Measurements from ENCODE around the gene PRSS50.

The PRSS50 gene

DNA sequence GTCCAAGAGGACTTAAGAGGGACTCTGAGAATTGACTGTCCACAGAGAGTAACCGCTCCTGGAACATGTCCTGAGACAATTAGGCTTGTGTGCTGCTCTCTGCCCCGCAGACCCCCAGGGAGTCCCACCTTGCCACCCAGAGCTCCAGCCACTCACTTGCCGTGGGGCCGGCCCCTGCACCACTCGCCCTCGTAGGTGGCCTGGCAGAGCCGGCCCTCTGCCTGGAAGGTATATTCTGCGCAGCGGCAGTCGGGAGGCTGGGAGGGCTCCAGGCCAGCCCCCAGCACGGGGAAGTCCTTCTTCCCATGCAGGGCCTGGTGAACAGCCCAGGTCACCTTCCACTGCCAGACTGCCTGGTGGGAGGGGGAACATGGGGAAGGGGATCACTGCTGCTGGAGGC is 34.7 kb downstream of the PRSS50 start:
- no peak for DNase-seq

DNA sequence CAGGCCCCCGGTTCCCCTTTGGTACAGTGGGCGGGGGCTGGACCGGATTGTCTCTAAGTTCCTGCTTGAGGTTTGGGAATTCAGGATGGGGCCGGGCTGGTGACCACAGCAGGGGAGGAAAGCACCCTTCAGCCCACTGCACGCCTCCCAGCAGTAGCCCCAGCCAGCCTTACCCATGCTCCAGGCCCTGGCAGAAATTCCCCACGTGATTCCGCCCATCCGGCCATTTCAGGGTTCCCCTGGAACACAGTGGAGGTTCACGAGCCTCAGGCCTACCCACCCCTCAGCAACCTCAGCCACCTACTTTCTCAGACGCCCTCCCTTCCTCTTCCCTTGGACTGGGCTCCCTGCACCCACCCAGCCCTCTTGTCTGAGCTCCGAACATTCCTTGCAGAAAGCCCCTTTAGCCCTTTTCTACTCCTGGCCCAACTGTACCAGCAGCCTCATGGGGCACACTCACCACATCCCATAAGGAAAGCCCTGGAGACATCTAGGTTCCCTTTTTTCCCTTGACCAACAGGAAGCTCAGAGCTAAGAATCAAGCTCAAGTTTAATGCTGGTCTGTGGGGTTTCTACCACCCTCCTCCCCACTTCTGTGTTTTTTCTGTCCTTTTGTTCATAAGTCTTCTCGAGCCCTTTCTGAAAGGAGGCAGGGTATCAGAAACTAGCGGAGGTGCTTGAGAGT is 35.7 kb downstream of the PRSS50 start:
- DNase-seq = no peak

DNA sequence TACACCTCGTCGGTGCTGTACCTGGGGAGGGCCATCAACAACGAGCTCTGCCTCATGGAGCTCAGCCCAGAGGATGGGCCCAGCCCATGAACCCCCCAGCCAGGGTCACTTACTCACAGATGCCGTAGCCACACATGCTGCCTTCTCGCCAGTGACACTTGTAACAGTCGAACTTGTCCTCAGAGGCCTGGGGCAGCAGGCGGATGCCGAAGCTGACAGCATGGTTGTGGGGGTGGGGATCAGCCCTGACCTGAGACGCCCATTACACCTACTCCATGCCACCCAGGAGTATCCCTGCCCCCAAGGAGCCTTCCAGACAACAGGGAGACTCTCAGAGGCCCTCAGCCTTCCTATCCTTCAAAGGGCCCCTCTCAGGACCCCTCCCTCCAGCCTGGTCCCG is 36.3 kb downstream of the PRSS50 start:
- no peak for DNase-seq

DNA sequence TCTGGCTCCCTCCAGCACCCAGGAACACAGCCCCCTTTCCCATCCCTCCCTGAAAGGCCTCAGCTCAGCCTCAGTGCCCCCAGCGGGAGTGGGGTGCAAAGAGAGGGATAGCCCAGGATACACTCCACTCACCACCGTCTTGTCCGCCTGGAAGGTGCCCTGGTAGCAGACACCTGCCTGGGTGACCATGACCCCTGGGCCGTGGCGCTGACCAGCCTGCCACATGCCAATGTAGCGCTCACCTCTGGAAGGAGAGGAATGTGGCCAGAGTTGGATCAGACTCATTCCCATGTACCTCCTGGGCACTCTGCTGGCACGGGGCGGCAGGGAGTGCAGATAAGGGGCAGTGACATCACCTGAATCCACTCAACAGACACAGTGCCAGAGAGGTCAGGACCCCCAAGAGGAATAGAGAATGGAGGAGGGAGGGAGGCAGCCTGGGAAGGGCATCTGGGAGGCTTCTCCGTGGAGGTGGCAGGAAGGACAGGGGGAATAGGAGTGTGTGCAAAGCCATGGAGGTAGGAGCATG is 37.3 kb downstream of the PRSS50 start:
- DNase-seq = no peak

DNA sequence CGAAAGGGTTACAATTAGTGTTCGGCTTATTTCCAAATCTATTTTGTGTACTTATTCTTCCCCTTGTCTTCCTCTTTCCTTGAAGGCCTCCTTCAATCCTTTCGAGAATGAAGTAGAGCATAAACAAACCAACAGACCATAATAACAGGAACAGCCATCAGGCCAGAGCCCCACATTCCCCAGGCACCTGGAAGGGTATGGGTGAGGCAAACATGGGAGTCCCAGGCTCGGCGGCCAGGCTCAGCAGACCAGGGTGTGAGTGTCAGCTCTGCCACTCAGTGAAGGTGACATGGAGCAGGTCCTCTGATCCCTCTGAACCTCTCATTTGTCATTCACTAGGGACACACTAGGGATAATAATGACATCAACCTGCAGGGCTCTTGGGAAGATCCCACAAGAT is 38.0 kb downstream of the PRSS50 start:
- no peak for DNase-seq

DNA sequence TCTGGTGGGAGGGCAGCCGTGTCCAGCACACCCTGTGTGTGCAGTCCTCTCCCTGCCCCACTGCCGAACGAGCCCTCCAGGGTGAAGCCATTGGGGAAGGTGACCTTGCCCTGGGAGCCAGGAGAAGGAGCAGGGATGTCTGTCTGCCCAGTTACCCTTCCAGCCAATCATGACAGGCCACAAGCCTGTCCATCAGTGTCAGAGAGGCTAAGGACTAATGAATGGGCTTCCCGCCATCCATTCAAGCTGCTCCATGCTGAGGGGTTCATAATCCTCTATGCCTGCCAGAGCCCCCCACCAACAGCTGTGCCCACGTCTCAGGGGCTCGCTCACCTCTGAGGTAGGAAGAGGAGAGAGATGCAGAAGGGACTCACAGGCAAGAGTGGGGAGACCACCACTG is 39.4 kb downstream of the PRSS50 start:
- DNase-seq = no peak

DNA sequence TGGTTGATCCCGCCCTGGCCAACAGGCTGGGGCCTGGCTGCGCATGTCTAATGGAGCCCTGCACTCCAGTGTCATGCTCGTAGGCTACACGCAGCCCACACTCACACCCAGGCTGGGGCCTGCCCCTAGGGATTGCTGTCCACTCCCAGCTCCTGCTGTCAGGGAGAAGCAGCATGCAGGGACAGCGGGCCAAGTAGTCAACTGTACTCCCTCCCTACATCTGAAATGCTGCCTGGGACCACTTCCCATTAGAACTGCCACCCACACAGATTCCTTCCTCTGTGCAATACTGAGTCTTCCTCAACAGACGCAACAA is 40.3 kb downstream of the PRSS50 start:
- DNase-seq = no peak

DNA sequence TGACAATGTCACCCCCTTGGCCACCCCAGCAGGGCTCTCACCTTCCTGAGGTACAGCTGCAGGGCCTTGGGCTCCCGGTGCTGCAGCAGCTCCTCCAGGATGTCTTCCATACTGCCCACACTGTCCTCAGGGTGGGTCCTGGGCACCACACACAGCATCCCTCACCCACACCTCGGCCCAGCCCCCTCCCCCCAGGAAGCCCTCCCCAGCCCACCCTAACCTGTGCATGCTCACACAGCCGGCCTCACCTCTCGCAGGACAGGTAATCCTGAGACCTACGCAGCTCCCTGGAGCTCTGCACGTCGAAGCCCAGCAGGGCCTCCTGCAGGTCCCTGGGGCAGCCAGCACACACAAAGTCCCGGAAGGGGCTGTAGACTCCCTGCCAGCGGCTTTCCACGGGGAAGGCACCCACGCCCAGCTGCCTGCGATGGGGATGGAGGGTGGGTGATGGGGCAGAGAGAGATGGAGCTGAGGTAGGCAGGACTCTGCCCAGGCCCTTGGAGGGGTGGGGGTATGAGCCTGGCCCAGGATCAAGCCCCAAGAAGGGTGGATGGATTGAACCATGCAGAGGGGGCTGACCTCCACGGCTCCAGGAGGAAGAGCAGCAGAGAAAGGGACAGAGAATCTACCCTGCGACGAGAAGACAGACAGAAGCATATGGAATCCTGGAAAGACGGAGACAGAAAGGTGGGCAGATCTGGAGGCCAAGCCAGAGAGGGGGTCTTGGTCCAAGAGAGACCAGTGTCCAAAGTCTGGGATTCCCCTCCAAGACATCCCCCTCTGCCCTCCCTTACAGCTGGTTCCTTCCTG is 40.9 kb downstream of the PRSS50 start:
- DNase-seq = no peak

DNA sequence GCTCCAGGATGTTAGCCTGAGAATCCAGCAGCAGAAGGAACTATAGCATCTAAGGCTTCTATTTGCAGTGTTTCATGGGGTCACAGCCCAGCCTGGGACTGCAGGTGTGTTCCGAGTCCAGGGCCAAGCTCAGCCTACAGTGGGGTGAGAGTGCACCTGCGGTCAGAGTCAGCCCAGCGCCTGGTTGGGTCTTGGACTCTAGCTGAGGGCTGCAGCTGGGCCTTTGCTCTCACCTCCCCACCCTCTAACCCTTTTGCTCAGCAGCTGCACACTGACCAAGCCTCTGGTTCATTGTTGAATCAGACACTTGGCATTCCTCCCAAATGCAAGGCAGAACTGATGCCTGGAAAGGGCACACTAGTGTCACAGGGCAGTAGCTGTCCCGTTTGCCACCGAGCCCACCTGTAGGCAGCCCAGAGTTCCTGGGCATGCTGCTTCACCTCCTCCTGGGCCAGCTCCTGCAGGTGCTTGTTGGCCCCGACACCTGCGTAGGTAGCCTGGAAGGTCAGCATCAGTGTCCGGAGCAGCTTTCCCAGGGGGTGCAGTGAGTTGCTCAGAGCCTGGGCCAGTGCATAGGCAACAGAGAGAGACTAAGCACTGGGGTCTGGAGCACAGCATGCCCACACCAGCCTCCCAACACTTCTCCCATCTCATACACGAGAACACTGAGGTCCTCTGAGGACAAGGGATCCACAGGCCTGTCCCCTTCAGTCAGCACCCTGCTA is 41.7 kb downstream of the PRSS50 start:
- no peak for DNase-seq

DNA sequence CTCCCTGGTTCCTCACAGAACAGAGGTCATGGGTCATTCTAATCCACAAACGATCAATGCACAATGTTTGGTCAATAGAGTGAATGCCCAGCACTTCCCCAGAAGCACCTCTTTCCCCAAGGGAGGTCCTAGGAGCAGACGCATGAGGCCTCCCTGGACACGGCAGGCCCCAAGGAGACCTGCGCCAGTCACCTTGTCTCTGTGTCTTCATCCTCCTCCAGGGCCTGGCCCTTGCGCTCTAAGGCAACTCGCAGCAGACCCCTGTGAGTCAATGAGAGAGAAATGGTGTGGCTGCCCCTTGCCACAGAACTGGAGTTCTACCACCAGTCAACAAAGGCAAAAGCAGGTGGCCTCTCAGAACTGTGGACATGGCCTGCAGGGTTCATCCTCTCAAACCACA is 42.2 kb downstream of the PRSS50 start:
- DNase-seq = no peak

DNA sequence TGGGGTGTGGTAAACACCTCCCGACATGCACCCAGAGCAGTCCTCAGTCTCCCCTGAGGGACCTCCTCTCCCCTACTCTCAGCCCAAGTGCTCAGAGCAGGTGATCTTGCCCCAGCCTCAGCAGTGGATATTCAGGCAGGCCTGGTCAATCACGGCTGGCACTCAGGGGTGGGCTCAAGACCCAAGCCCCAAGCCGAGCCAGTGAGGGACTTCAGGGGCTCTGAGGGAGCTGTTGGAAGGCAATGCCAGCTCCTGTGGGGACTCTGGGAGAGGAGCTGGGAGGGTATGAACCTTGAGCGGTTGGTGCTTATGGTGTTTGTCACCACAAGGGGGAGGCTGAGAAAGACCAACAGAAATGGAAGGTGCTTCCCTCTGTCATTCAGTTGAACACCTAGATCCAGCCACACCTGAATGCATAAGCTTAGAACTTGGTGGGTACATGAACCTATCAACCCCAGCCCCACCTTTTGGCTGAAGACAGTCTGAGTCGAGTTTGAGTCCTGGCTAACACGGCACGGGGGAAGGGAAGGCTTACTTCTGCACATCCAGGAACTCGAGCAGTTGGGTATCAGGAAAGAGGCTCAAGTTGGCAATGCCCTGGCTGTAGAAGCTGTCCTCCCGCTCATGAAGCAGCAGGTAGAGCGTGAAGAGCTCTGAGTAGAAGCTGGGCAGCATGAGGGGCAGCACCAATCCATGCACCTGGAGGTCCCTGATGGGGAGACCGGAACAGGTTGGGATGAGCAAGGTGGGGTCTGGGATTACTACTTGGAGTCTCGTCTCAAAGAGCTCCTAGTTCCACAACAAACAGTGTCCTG is 43.4 kb downstream of the PRSS50 start:
- DNase-seq = no peak

DNA sequence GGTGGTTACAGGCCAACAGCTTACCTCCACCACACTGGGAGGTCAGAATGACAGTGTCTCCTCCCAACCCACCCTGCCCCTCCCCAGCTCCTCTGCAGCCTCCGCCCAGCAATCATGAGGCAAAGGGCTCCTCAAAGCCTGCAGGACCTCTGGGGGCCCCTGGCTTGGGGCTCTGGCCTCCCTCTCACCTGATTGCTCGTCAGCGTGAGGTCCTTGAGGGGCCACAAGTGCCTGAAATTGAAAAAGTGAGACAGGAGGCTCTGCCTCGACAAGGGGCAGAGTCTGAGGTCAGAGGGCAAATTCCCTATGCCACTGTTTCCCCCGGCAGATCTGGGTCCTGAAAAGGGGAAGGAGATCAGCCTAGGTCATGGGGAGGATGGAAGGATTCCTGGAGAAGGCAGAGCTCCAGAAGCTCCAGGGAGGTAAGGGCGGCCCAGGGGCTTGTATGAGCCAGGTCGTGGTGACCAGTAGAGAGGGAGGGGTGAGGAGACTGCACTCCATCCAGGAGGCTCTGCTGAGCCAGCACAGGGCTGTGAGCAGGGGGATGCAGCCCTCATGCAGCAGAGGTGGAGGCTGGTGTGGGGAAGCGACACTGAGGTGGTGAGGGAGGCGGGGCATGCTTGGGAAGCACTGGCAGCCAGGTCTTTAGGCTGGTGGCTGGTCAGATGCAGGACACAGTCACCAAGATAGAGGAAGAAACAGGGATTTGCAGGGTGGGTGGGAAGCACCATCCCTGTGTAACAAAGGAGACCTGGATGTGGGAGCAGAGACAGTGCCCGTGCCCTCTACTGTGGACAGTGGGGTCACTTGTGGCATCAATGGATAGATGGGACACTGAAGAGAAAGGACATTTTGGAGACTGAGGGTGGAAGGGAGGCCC is 44.3 kb downstream of the PRSS50 start:
- DNase-seq = no peak

DNA sequence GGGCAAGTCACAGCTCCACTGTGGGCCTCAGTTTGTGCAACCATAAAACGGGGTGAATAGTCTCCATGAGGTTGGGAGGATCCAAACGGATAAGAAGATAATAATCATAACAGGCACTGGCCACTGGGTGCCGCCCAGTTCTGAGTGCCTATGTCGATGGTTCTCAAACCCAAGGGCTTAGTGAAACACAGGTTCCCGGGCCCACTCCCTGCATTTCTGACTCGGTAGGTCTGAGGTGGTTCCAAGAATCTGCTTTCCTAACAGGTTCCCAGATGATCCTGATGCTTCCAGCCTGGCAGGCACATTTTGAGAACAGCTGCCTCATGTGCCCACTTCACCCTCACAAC is 45.3 kb downstream of the PRSS50 start:
- DNase-seq = no peak

DNA sequence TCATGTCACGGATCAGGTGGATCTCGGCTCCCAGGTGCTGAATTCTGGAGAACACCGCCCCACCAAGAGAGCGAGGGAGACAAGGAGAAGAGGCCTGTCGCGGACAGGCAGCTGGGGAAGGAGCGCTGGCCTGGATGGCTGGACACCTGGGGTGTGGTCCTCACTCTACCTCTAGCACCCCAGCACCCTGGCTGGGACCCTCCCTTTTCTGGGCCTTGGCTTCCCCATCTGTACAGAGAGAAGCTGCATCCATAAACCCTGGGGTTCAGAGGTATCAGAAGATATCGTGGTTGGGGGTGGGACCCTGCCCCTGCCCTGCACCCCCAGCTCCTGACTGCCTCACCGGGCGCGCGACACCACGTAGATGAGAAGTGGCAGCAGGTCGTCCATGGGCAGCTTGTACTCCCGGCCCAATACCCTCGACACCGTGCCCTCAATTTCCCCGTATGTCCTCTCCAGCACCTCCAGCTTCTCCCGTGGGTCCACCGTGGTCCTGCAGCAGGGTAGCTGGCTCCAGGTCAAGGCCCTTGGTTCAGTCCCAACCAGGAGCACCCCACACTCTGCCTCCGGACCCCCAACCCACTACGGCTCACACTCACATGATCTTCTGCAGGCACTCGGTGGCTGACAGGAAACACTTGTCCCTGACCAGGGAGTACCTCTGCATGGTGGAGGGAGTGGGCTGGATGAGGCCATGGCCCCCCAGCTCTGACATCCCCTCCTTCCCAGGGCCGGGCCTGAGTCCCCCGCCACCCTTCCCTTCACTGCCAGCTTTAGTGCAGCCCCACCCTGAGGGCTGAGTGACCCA is 45.9 kb downstream of the PRSS50 start:
- DNase-seq = no peak

DNA sequence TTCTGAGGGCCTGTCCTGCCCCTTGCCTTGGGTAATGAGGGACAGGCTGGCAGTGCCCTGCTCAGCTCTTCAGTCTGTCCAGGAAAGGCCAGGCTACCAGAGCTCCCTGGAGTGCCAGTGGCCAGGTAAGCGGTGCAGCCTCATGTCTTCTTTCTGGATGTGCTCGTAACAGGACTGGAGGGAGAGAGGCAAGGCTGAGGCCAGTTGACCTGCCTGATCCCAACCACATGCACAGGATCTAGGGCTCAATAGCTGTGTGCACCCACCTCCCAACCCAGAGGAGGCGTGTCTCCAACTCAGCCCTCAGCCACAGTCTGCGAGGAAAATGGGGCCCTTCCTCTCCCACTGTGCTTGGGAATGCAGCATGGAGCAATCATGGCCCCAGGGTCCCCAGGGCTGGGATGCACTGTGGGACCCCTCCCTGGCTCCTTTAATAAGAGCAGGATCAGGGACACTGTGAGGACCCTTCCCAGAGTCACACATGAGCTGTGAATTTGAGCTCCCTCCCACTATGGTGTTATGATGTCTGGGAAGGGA is 46.7 kb downstream of the PRSS50 start:
- no peak for DNase-seq

DNA sequence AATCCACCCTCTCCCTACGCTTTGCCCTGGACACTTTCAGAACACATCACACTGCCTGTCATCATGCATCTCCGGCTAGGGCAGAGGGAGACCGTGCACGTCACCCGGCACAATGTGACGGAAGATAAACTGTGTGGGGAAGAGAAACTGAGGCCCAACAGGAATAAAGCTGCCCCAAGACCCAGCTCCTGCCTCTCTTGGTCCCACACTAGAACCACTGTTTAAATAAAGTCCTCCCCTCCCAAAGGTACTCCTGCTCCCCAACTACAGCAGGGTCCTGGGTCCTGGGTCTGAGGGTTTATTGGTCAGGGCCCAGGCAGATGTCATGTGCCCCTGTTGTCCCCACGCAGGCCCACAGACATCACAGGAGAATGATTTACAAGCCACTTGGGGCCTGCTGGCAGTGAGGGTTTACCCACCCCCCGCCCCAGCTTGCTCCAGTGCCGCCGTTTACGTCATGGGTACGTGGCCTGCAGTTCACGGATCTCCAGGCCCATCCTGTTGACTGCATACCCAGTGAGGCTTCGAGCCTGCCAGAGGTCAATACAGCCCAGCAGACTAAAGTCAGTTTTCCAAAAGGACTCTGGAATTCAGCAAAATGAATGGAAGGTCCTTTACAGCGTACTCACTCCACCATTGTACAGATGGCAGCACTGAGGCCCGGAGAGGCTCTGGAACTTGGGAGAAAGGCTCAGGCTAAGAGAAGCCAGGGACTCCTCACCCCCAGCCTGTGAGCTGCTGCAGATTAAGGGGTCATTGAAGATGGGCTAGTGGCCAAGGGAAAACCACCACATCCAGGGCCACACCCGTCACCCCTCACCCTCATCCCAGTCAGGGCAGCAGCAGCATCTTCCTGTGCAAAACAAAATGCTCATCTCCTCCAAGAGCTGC is 47.4 kb downstream of the PRSS50 start:
- DNase-seq = no peak

DNA sequence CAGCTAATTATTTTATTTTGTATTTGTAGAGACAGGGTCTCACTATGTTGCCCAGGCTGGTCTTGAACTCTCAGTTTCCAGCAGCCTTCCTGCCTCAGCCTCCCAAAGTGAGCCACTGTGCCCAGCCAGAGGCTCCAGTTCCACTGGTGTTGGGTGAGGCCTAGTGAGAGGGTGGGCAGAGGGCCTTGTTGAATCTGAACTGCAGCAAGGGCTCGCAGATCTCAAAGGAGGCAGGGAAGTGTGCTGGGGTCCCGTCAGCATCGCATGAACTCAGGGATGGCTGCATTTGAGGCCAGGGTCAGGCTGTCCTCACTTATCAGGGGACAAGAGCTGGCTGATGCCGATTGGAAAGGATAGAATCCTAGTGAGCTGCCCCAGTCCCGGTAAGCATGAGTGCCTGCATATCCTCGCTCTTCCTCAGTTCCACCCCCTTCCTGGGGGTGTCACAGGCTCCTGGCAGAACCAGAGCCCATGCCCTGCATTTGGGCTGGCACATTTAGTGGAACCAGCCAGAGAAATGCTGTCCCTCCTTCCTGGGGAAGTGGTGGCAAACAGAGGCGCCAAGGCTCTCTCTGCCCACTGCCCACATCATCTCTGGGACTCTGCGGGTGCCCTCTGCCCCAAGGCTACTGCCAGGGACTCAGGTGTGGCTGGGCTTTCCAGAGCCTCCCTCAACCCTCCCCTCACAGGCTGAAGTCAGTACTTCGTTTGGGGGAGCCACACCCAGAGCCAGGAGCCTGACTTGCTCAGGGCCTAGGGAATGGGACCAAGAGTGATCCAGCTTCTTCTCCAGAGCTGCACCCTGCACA is 48.3 kb downstream of the PRSS50 start:
- DNase-seq = no peak

DNA sequence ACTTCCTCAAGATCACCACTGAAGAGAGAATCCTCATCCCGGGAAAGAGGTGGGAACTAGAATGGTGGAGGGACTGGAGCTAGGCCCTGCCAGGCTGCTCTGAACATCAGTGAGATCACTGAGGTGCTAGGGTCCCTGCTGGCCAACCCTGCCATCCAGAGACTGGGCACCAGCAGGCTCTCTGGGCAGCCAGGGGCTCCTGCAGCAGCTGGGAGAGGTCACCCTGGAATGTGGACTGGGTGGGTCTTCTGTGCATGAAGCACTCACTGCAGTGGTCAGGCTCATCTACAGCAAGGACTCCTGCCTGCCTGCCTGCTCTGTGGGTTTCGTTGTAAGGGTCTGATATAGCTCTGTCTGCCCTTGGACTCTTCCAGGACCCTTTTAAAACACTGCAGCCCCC is 49.1 kb downstream of the PRSS50 start:
- DNase-seq = no peak

DNA sequence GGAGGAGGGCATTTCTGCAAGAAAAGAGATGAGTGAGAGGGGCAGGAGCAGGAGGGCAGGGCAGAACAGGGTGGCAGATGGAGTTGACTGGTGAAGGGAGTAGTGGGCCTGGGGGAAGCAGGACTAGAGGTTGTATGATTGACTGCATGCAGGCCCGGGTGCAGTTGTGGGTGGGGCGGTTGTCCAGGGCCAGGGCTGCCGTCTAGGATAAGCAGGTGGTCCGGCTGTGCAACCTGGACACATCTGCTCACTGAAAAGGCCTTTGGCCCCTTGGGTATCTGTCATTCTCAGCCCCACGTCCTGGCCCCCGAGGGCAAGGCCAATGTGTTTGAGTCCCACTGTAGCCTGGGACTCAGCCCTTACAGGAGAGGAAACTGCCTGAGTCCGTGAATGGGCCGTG is 49.6 kb downstream of the PRSS50 start:
- no peak for DNase-seq

Measured in activated CD4-positive, alpha-beta T cell treated with anti-CD3 and anti-CD28 coated beads, Interleukin-2, Interleukin-6, amounts not matched to agents 100 ng/mL and 50 ng/mL, durations not matched to agents 16 hours and 8 hours (primary cell).